HS-27A (cell line): Measurements from ENCODE around the gene KSR2.

Experiments
- DNase-seq: peaks from one replicate; pipeline ENCODE4 v3.0.0-alpha.2; 2012; ENCODE audit warnings: low read depth, missing footprints

The KSR2 gene

GRCh38 chr12:117456076-117456475 is 512.7 kb downstream of the KSR2 start:
- no peak for DNase-seq

GRCh38 chr12:117453961-117454360 is 514.8 kb downstream of the KSR2 start:
- DNase-seq = no peak

GRCh38 chr12:117452112-117452511 is 516.7 kb downstream of the KSR2 start:
- DNase-seq = no peak

GRCh38 chr12:117450209-117450608 is 518.6 kb downstream of the KSR2 start:
- no peak for DNase-seq

GRCh38 chr12:117447665-117448366 is 521.0 kb downstream of the KSR2 start:
- DNase-seq = no peak

- DNase-seq = no peak
Measured at GRCh38 chr12:117444781-117445180, 524.0 kb downstream of the KSR2 start.

GRCh38 chr12:117441751-117442150 is 527.0 kb downstream of the KSR2 start:
- no peak for DNase-seq

GRCh38 chr12:117440384-117440783 is 528.4 kb downstream of the KSR2 start:
- no peak for DNase-seq

- no peak for DNase-seq
Measured at GRCh38 chr12:117439531-117440001, 529.2 kb downstream of the KSR2 start.

GRCh38 chr12:117438809-117439208 is 530.0 kb downstream of the KSR2 start:
- DNase-seq = no peak

- no peak for DNase-seq
Measured at GRCh38 chr12:117437516-117438255, 531.1 kb downstream of the KSR2 start.

- DNase-seq = no peak
Measured at GRCh38 chr12:117433878-117434277, 534.9 kb downstream of the KSR2 start.

- DNase-seq = no peak
Measured at GRCh38 chr12:117430246-117430645, 538.5 kb downstream of the KSR2 start.

- DNase-seq = no peak
Measured at GRCh38 chr12:117427211-117427610, 541.6 kb downstream of the KSR2 start.

GRCh38 chr12:117421987-117422386 is 546.8 kb downstream of the KSR2 start:
- no peak for DNase-seq

- no peak for DNase-seq
Measured at GRCh38 chr12:117421068-117421752, 547.6 kb downstream of the KSR2 start.

- DNase-seq = no peak
Measured at GRCh38 chr12:117417004-117417403, 551.8 kb downstream of the KSR2 start.

GRCh38 chr12:117412465-117413188 is 556.2 kb downstream of the KSR2 start:
- DNase-seq = no peak

- DNase-seq = no peak
Measured at GRCh38 chr12:117409286-117409685, 559.5 kb downstream of the KSR2 start.

GRCh38 chr12:117408161-117408791 is 560.5 kb downstream of the KSR2 start:
- DNase-seq = no peak

GRCh38 chr12:117404940-117405339 is 563.9 kb downstream of the KSR2 start:
- no peak for DNase-seq
